Measurements from ENCODE around the gene APELA.
"Not testable (repeated sequence)": the region's sequence is repeated elsewhere in the genome, so short reads cannot be mapped to it uniquely, and the experiment has no call there.

The APELA gene, protein sequence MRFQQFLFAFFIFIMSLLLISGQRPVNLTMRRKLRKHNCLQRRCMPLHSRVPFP
- total RNA-seq, result 0 reads per million in 2 donors

DNA sequence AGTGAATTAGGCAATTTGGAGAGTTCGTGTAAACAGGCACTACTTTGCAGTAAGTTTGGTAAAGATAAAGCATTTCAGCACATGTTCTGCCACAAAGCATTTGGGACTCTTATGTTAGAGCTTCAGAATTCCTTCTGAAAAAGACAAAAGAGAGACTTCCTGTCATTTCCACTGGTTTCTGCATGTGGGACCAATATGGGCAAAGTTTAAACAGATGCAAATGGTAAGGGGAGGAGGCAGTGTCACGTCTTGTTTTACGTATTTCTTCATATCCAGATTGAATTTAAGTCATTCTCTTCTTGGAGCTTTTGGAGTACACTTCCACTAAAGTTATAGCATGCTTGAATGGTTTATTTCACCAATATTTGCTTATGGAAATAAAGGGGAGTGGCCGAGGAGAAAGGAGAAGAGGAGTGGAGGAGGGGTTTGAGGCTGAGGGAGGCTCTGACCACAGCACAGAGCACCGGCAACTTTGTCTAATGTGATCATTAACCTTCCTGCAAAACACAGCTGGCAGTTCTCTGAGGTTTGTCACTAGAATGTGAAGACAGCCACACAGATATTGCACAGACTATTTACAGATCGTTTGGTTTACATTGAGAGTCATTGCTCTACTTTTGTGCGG lies at the start of gene APELA:
Gene APELA, plus strand, starts transcription at position 479 of the 625 bp plus-strand sequence. CDS start 154 bp downstream, outside the sequence.
- DNase-seq, result peak in 1 of 5 experiments; percentile 1

DNA sequence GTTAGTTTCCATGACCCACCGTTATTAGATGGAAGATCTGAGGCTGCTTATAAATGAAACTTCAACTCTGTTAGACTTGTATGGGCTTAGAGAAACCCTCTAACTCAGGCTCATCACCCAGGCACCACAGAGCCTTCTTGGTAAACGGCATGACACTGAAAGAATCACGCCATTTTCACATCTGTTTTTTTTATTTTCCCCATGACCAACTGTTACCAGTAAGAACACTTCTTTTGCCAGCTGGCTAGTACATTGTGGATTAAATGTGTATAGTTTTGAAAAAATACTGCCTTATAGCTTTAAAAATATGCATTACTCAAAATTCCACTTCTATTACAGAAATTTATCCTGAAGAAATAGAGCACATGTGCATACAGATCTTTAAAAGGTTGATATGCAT lies 48.0 kb upstream of the APELA start:
- DNase-seq, result no peak

- DNase-seq, result no peak
Measured at GRCh38 chr4:164846566-164846965, 30.4 kb upstream of the APELA start.

- no peak for DNase-seq
Measured at GRCh38 chr4:164847016-164847415, 30.0 kb upstream of the APELA start.

- no peak for DNase-seq
Measured at GRCh38 chr4:164847967-164848649, 28.9 kb upstream of the APELA start.

GRCh38 chr4:164856396-164856795 lies 20.6 kb upstream of the APELA start:
- no peak for DNase-seq

GRCh38 chr4:164866817-164867490 lies 10.0 kb upstream of the APELA start:
- DNase-seq, result no peak

DNA sequence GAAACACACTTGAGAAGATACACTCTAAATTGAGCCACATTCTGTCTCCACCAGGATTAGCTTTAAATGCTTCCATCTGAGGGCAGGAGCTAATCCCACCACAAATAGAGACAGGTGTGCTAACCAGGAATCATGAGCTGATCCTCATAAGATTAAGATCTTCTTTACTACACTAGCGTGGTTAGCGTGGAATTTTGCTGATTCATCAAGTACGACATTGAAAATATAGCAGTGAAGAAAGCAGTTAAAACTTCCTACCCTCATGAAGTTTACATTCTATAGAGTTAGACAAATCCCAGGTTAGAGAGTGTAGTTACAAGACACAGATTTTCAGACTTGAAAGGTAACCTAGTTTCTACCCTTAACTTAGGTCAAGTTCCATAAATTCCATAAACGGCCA lies 5.3 kb upstream of the APELA start:
- no peak for DNase-seq

GRCh38 chr4:164872481-164872880 lies 4.5 kb upstream of the APELA start:
- no peak for DNase-seq

DNA sequence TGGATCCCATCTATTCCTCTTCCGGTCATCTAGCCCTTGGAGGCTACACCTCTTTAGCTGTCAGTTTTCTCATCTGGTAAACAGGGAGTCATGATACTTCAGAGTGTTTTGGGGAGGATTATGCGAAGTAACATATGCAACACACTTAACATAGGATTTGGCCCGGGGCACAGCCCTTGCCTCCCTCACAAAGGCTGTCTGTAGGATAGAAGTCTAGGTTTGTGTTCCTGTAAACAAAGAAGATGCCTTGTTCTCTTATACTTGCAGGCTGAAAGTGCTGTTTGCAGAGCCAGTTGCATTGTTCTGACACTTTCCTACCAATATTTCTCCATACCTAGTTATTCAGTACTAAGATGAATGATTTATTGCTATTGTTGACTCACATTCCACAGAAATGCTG lies 2.2 kb upstream of the APELA start:
- no peak for DNase-seq

DNA sequence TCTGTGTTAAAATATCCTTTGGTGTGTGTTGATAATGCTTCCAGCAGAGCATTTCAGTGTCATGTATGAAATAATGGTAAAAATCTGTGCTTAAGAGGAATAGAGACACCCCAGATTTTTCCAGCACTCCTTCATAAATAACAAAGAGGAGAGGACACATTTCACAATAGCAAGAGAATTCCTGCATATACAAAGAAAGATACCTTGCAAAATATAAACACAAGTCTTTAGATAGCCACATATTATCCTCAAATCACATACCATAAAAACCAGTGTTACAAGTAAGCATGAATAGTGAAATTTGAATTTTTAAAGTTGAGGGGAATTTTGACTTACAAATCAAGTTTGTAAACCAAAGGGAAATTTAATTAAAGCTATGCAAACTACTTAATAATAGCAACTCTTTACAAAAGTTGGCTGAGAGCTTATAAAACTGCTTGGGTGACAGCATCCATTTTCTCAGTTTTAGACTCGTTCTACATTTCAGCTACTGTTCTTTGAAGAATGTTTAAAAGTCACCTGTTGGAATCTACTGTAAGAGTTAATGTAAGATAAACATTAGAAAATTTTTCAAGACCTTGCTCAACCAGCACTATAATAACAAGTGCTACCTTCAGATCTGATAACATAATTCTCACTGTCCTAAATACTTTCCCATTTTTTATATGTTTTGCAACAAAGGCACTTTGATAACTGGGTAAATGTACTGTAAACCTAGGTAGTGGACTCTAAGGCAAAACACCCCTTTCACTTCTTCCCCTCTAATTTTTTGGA lies 3.7 kb downstream of the APELA start:
- DNase-seq, result no peak

DNA sequence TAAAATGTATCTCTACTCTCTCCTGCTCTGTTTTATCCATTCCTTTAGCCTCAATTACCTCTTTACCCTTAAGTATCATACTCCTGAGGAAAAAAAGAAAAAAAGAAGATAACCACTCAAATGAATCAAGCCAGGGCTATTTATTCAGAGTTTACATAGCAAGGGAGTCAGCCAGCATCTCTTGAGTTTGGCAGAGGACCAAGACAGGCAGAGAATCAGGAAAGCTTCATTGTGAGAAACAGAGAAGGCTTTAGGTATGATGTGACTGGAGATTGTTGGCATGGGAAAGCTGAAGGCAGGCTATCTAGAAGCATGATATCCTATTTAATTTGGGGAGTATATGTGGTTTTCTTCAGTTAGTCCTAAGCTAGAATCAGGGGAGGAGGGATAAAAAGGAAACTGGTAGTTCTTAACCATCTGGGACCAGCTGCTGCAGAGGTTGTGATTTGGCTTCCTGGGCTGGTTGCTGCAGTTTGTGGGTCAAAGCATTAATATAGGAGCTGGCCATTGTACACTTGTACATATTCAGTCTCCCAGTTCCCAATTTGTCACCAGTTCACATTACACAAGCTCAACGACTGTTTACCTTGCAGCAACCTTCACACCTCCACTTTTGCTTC lies 11.2 kb downstream of the APELA start:
- no peak for DNase-seq

- no peak for DNase-seq
Measured at GRCh38 chr4:164890691-164891090, 13.7 kb downstream of the APELA start.

DNA sequence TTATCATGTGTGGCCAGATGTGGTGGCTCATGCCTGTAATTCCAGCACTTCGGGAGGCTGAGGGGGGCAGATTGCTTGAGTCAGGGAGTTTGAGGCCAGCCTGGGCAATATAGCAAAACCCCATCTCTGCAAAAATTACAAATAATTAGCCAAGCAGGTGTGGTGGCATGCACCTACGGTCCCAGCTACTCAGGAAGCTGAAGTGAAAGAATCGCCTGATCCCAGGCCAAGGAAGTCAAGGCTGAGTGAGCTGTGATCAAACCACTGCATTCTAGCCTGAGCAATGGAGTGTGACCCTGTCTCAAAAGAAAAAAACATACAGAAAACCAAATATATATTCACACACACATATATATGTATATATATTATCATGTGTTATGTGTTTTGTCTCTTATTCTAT lies 15.0 kb downstream of the APELA start:
- no peak for DNase-seq

DNA sequence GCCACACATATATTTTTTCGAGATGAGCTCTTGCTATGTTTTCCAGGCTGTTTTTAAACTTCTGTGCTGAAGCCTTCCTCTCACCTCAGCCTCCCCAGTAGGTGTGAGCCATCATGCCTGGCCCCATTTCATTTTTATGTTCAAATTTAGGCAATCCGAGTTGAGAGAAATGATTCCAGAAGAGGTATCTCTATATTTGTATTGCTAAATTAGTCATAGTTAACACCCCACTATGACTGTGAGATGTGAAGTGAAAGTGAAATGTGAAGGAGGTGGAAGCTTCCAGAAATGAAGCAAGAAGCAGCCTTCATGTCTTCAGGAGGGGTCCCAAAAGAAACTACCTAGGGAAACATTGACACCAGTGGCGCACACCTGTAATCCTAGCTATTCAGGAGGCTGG lies 17.7 kb downstream of the APELA start:
- no peak for DNase-seq

DNA sequence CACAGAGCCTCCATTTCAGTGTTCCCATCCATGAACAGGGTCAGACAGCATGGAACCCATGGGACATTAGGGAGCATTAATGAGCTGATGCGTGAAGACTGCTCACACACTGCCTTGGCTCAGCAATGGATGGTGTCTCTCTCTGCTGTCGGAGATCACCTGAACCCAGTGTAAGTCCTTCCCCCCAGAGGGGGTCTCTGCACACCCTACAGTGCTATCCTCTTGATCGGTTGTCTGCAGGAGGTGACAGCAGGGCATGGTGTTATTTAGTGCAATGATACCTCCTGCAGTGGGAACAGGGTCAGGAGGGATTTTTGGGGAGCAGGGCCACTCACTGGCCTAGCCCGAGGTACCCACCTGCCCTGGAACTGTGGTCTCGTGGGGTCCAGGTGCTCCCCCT lies 25.6 kb downstream of the APELA start:
- DNase-seq, result no peak

DNA sequence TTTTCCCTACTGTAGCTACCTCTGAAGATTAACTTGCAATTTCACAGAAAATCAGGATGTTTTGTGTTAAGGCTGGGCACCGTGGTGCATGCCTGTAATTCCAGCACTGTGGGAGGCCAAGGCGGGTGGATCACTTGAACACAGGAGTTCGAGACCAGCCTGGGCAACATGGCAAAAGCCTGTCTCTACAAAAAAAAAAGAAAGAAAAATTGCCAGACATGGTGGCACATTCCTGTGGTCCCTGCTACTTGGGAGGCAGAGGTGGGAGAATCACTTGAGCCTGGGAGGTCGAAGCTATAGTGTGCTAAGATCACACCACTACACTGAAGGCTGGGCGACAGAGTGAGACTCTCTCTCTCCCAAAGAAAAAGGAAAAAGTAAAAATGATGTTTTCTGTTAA lies 27.4 kb downstream of the APELA start:
- no peak for DNase-seq

GRCh38 chr4:164904941-164905340 lies 28.0 kb downstream of the APELA start:
- DNase-seq, result no peak

DNA sequence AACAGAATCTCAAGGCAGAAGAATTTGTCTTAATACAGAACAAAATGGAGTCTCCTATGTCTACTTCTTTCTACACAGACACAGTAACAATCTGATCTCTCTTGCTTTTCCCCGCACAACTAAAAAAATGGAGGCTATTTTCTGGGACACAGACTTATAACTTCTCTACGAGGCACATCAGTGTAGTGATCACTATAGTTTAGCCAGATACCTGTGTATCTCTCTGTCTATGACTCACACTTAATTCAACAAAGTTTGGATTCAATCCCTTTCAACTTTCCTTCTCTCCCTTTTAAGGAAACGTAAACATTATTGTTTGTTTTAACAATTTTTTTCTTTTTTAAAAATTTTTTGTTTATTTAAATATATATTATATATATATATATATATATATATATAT lies 29.4 kb downstream of the APELA start:
- DNase-seq, result no peak

GRCh38 chr4:164913506-164913905 lies 36.5 kb downstream of the APELA start:
- DNase-seq, result not testable (repeated sequence)

- DNase-seq, result no peak
Measured at GRCh38 chr4:164918956-164919355, 42.0 kb downstream of the APELA start.

DNA sequence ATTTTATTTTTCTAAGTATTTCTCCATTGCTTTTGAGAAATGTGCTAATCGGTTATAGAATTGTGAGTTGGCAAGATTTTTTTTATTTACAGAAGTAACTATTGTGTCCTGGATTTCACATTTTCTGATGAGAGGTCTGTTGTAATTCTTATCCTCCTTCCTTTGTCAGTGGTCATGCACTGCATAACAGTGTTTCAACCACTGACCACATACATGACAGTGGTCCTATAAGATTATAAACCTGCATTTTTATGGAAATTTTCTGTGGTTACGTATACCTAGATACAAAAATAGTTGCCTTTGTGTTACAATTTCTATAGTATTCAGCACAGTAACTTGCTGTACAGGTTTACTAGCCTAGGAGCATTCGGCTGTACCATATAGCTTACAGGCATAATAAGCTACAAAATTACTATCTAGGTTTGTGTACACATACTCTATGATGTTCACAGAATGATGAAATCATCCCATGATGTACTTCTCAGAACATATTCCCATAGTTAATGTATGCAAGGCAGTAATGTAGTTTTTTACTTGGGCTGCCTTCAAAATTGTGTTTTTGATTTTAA lies 47.8 kb downstream of the APELA start:
- DNase-seq, result no peak

Data from T-helper 2 cell (primary cell).